ENCODE measurements around the gene SUOX. TPM values are rescaled to one million over a fixed set of nuclear protein-coding genes. Genes with fewer than 3 reads are reported as not detected.

SUOX gene
- total and polyA plus RNA-seq, 4 donors: 17.3 to 39.3 (median 33.0) TPM

GRCh38 chr12:55955344-55955743 lies 41.7 kb upstream of the SUOX start:
- DNase-seq (ENCODE audit: low spot score): no peak

More at GRCh38 chr12:55955344-55955743, 41.7 kb upstream of the SUOX start:
- Histone ChIP-seq H3K36me3 (ENCODE audit: control insufficient read depth in 4 of 4, insufficient read depth in 3 of 4, low read depth in 1 of 4, low read length in 3 of 4) (peaks cover 0 to 10% (median under 1%) of the 10 kb centered on the region in 4 donors), H3K9ac (ENCODE audit: low read depth in 1 of 2, low read length in 2 of 2) (no peak overlapping the region), H3K4me1 (ENCODE audit: control insufficient read depth in 4 of 4, insufficient read depth in 4 of 4, low read length in 3 of 4) (no peaks in the 10 kb centered on the region), H3K4me3 (ENCODE audit: low read depth in 1 of 3, low read length in 3 of 3) (no peak overlapping the region), H3K9me3 (ENCODE audit: control insufficient read depth in 4 of 4, low read length in 3 of 4) (no peaks in the 10 kb centered on the region), H3K27me3 (ENCODE audit: control insufficient read depth in 4 of 4, insufficient read depth in 4 of 4, low read length in 3 of 4) (no peaks in the 10 kb centered on the region), H3K27ac (ENCODE audit: low read depth in 1 of 2, low read length in 2 of 2) (no peak overlapping the region)
- TF ChIP-seq CTCF (IDR thresholded peaks at IDR 0.05; ENCODE audit: low read depth, low read length, missing input control) (no peak), JUND (IDR thresholded peaks at IDR 0.05) (no peak), SP1 (IDR thresholded peaks at IDR 0.05) (no peak), RAD21 (IDR thresholded peaks at IDR 0.05) (no peak), FOXA2 (IDR thresholded peaks at IDR 0.05) (no peak), GABPA (IDR thresholded peaks at IDR 0.05 in 1 of 2, conservative IDR thresholded peaks at IDR 0.05 in 1 of 2) (no peak), RXRA (IDR thresholded peaks at IDR 0.05) (no peak), FOXA1 (IDR thresholded peaks at IDR 0.05) (no peak), EGR1 (IDR thresholded peaks at IDR 0.05; ENCODE audit: low read depth in 2 of 2) (no peak), MAX (IDR thresholded peaks at IDR 0.05) (no peak), YY1 (IDR thresholded peaks at IDR 0.05) (no peak), ATF3 (IDR thresholded peaks at IDR 0.05) (no peak), NR2F2 (IDR thresholded peaks at IDR 0.05) (no peak)
- TF ChIP-seq, protein P1, sequence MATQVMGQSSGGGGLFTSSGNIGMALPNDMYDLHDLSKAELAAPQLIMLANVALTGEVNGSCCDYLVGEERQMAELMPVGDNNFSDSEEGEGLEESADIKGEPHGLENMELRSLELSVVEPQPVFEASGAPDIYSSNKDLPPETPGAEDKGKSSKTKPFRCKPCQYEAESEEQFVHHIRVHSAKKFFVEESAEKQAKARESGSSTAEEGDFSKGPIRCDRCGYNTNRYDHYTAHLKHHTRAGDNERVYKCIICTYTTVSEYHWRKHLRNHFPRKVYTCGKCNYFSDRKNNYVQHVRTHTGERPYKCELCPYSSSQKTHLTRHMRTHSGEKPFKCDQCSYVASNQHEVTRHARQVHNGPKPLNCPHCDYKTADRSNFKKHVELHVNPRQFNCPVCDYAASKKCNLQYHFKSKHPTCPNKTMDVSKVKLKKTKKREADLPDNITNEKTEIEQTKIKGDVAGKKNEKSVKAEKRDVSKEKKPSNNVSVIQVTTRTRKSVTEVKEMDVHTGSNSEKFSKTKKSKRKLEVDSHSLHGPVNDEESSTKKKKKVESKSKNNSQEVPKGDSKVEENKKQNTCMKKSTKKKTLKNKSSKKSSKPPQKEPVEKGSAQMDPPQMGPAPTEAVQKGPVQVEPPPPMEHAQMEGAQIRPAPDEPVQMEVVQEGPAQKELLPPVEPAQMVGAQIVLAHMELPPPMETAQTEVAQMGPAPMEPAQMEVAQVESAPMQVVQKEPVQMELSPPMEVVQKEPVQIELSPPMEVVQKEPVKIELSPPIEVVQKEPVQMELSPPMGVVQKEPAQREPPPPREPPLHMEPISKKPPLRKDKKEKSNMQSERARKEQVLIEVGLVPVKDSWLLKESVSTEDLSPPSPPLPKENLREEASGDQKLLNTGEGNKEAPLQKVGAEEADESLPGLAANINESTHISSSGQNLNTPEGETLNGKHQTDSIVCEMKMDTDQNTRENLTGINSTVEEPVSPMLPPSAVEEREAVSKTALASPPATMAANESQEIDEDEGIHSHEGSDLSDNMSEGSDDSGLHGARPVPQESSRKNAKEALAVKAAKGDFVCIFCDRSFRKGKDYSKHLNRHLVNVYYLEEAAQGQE (IDR thresholded peaks at IDR 0.05): no peak
- TF ChIP-seq, protein P2, sequence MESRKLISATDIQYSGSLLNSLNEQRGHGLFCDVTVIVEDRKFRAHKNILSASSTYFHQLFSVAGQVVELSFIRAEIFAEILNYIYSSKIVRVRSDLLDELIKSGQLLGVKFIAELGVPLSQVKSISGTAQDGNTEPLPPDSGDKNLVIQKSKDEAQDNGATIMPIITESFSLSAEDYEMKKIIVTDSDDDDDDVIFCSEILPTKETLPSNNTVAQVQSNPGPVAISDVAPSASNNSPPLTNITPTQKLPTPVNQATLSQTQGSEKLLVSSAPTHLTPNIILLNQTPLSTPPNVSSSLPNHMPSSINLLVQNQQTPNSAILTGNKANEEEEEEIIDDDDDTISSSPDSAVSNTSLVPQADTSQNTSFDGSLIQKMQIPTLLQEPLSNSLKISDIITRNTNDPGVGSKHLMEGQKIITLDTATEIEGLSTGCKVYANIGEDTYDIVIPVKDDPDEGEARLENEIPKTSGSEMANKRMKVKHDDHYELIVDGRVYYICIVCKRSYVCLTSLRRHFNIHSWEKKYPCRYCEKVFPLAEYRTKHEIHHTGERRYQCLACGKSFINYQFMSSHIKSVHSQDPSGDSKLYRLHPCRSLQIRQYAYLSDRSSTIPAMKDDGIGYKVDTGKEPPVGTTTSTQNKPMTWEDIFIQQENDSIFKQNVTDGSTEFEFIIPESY (IDR thresholded peaks at IDR 0.05): no peak
- 95% methylated on average over 4 of the region's 4 CpGs for WGBS

All from liver (tissue), 9 donors.